A673 (cell line): ENCODE results near the gene ACP7. TPM values are rescaled to one million over a fixed set of nuclear protein-coding genes. Genes with fewer than 3 reads are reported as not detected.

Source experiments
- BruUV-seq: library from RNA; stranded (reverse); fragments of 400-500 nt; replicated peaks from 2 replicates; lab custom pipeline; 2021; lab: Mats Ljungman, UMichigan
- CTCF ChIA-PET: fragments of 300-600 bp; sonication (Branson Sonifier 250); formaldehyde crosslinking; loops from one replicate; lab custom pipeline; 2022; ENCODE audit warnings: antibody characterized with exemption; lab: Charles Lee
- POLR2A ChIA-PET: fragments of 300-600 bp; sonication (Branson Sonifier 250); formaldehyde crosslinking; loops from one replicate; lab custom pipeline; 2022; ENCODE audit warnings: antibody characterized with exemption; ENCODE audit not compliant: low non-redundant PET; lab: Charles Lee
- DNase-seq: peaks from one replicate; pipeline ENCODE4 v3.0.0-alpha.2; 2015; ENCODE audit warnings: low spot score
- H3K27ac ChIP-seq: fragments of 200-600 bp; sonication (generic); 2 replicates; pipeline ENCODE4 v1.5.1; 2016; ENCODE audit warnings: mixed run types, low read depth, mild to moderate bottlenecking, mixed read lengths, antibody characterized with exemption, low read length; ENCODE audit not compliant: poor library complexity, severe bottlenecking
- H3K27me3 ChIP-seq: fragments of 200-600 bp; sonication (generic); replicated peaks from 2 replicates; pipeline ENCODE4 v1.6.1; 2017; ENCODE audit warnings: mixed run types, low read depth, mild to moderate bottlenecking, mixed read lengths, antibody characterized with exemption, low read length; ENCODE audit not compliant: insufficient read depth, poor library complexity
- H3K36me3 ChIP-seq: fragments of 200-600 bp; sonication (generic); 2 replicates; pipeline ENCODE4 v1.6.1; 2016; ENCODE audit warnings: mixed run types, mild to moderate bottlenecking, mixed read lengths, antibody characterized with exemption, low read length; ENCODE audit not compliant: insufficient read depth, poor library complexity, severe bottlenecking
- H3K4me1 ChIP-seq: fragments of 200-600 bp; sonication (generic); 2 replicates; pipeline ENCODE4 v1.6.1; 2017; ENCODE audit warnings: mixed run types, mild to moderate bottlenecking, mixed read lengths, antibody characterized with exemption, low read length; ENCODE audit not compliant: insufficient read depth, poor library complexity, severe bottlenecking
- H3K4me3 ChIP-seq: fragments of 200-600 bp; sonication (generic); 2 replicates; pipeline ENCODE4 v1.5.1; 2016; ENCODE audit warnings: low read depth, mixed run types, mild to moderate bottlenecking, mixed read lengths, low read length; ENCODE audit not compliant: poor library complexity, severe bottlenecking
- H3K9me3 ChIP-seq: fragments of 200-600 bp; sonication (generic); 2 replicates; pipeline ENCODE4 v1.6.1; 2016; ENCODE audit warnings: mixed run types, low read depth, mild to moderate bottlenecking, mixed read lengths, antibody characterized with exemption, low read length; ENCODE audit not compliant: poor library complexity, severe bottlenecking
- CTCF ChIP-seq: fragments of 300-800, 200-600 bp; sonication (generic); conservative IDR thresholded peaks from 2 replicates; pipeline ENCODE4 v1.5.1; 2017; ENCODE audit warnings: low read depth, mild to moderate bottlenecking, antibody characterized with exemption, low read length, moderate library complexity, mixed read lengths
- EZH2 ChIP-seq: fragments of 200-600 bp; sonication (generic); IDR thresholded peaks from 2 replicates; pipeline ENCODE4 v1.6.1; 2017; ENCODE audit warnings: borderline replicate concordance, low read depth, mild to moderate bottlenecking, mixed read lengths, antibody characterized with exemption, low read length; ENCODE audit not compliant: poor library complexity, severe bottlenecking
- intact Hi-C: fragments of 100-400 bp; cut with micrococcal nuclease; formaldehyde crosslinking; loops from one replicate; pipeline ENCODE4 v1.10.0; 2022; ENCODE audit not compliant: unreplicated experiment
- total RNA-seq: library from RNA; stranded (reverse); gene quantifications from 2 replicates; pipeline ENCODE4 v1.2.3, GENCODE V29; 2021

ACP7 gene
- total RNA-seq, 1 experiment from 2014 or later, result not detected

- Histone ChIP-seq H3K27ac (no peak overlapping the region), H3K9me3 (no peaks in the 10 kb centered on the region), H3K4me1 (no peaks in the 10 kb centered on the region), H3K36me3 (no peaks in the 10 kb centered on the region), H3K4me3 (no peak overlapping the region), H3K27me3 (no peaks in the 10 kb centered on the region)
- TF ChIP-seq CTCF (no peak), EZH2 (no peak)
- DNase-seq, result no peak
- POLR2A ChIA-PET, result interaction anchor here (0.6 to 0.7 kb wide), 2 partner anchors 142 to 291 kb away, joined by 7 to 21 read pairs; no protein-coding TSS in a partner anchor
- intact Hi-C loops, result no loop called here
- BruUV-seq, result no TSS peak
- CTCF ChIA-PET, result interaction anchor here (0.9 kb wide), 1 partner anchor 42 kb away, joined by 9 read pairs; no protein-coding TSS in a partner anchor
Measured at GRCh38 chr19:39137131-39137530, 53.0 kb downstream of the ACP7 start.

DNA sequence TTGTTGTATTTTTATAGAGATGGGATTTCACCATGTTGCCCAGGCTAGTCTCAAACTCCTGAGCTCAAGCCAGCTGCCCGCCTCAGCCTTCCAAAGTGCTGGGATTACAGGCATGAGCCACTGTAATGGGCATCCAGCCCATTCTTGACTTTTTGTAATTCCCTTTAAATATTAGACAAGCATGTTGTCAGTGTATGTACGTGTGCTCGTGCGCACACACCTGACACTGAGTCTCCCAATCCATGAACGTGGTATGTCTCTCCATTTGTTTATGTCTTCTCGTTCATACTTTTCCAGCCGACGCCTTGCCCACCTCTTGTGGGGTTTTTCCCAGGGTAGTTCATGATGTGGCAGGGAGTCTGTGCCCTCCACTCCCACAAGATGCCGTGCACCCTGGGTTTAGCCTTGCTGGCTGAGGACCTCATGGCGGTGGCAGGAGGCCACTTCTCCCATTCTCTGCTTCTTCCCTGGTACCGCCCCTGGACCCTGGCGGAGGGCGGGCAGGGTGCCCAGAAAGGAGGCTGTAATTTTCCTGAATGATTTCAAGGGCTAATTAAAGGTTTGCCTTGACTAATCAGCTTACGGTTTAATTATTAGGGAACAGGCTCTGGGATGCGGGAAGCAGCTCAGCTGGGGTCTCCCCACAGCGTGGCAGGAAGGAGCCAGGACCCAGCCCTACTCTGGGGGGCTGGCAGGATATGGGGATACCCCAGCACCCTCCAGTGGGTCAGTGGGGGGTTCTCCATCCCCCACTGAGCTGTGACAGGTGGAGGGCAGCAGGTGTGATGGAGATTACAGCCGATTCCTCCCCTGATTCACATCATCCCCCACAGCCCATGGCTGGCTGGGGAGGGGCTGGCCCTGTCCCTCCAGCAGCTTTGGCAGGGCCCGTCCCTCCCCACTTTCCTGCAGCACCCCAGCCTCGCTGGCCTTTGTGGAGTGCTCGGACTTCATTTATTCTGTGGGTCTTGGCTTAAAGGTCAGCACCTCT is 54.3 kb downstream of the ACP7 start:
- ChIA-PET CTCF (interaction anchor here (0.6 kb wide), 1 partner anchor 167 kb away, joined by 3 read pairs; no protein-coding TSS in a partner anchor), POLR2A (no interaction called here)
- DNase-seq, result no peak
- no TSS peak for BruUV-seq
- H3K27ac ChIP-seq, result no peak overlapping the region
- intact Hi-C loops, result no loop called here
- TF ChIP-seq EZH2, result no peak
- no peaks in the 10 kb centered on the region for H3K4me1 ChIP-seq
- H3K27me3 ChIP-seq, result no peaks in the 10 kb centered on the region
- H3K36me3 ChIP-seq, result no peaks in the 10 kb centered on the region
- no peaks in the 10 kb centered on the region for H3K9me3 ChIP-seq
- H3K4me3 ChIP-seq, result no peak overlapping the region

DNA sequence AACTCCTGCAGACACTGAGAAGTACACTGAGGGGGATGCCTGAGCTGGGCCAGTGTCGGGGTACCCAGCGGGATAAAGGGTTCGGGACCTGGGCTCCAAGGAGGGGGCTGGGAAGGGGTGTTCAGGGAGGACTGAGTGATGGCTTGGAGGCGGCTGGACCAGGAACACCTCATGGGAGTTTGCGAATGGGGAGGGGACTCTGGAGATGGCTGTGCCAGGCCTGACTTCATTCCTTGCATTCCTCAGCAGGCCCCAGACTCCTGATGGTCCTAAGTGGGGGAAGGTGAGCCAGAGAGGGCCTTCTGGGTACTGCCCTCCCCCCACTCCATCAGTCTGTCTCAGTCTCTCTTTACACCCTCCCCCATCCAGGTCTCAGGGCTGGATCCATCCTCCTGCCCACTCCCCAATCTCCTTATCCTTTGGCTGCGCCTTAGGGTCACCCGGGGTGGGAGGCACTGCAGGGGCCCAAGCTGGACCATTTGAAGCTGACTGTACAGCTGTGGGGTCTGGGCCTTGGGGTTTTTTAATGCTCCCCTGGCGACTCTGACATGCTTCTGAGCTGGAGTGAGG is 55.2 kb downstream of the ACP7 start:
- Histone ChIP-seq H3K27ac (no peak overlapping the region), H3K36me3 (no peaks in the 10 kb centered on the region), H3K4me1 (no peaks in the 10 kb centered on the region), H3K9me3 (no peaks in the 10 kb centered on the region), H3K27me3 (no peaks in the 10 kb centered on the region), H3K4me3 (no peak overlapping the region)
- no peak for DNase-seq
- BruUV-seq, result no TSS peak
- CTCF ChIA-PET, result interaction anchor here (0.6 kb wide), 1 partner anchor 168 kb away, joined by 3 read pairs; no protein-coding TSS in a partner anchor
- POLR2A ChIA-PET, result no interaction called here
- intact Hi-C loops, result no loop called here
- no peak for TF ChIP-seq CTCF
